HAP-1 (cell line): ENCODE measurements around the gene PHACTR1.

Experiments
- DNase-seq, 2 experiments: peaks; one replicate each; pipeline ENCODE4 v3.0.0-alpha.2; 2016 to 2020; ENCODE audit warnings: low spot score in 2 of 2
- H3K27me3 ChIP-seq: fragments of 250-450 bp; sonication (Bioruptor Pico); 2 replicates; pipeline ENCODE4 v1.5.1; 2020; ENCODE audit warnings: low read depth, mild to moderate bottlenecking, moderate library complexity
- H3K36me3 ChIP-seq: fragments of 250-450 bp; sonication (Bioruptor Pico); replicated peaks from 2 replicates; pipeline ENCODE4 v1.5.1; 2020; ENCODE audit warnings: mild to moderate bottlenecking
- H3K4me1 ChIP-seq: fragments of 250-450 bp; sonication (Bioruptor Pico); 2 replicates; pipeline ENCODE4 v1.5.1; 2020; ENCODE audit warnings: mild to moderate bottlenecking
- H3K4me3 ChIP-seq: fragments of 250-450 bp; sonication (Bioruptor Pico); 2 replicates; pipeline ENCODE4 v1.5.1; 2020; ENCODE audit warnings: mild to moderate bottlenecking, moderate library complexity
- H3K9me3 ChIP-seq: fragments of 250-450 bp; sonication (Bioruptor Pico); 2 replicates; pipeline ENCODE4 v1.5.1; 2020; ENCODE audit warnings: mild to moderate bottlenecking, moderate library complexity
- in situ Hi-C: fragments of 300-500 bp; cut with MboI; formaldehyde crosslinking; loops from 3 replicates; pipeline ENCODE4 v1.14.3; 2020; ENCODE audit warnings: low sequenced_read_pairs, inconsistent platforms, mixed read lengths

PHACTR1 gene

DNA sequence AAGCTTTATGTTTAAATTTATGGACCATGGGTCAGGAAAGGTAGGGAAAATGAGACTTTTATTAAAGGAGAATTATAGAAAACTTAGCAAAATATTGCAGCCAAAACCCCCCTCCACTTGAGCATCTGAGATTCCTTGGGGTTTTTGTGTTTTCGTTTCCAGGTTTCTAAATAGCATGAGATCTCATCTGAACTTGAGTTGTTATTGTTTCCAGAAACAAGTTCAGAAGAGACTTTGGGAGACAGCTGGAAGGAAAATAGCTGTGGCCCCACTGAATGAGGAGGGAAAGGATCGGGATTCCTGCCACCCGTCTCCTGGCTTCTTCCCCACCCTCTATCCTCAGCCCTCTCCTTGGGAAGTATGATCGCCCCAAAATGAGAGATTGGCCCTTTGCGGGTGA is 536.2 kb downstream of the PHACTR1 start:
- in situ Hi-C loops, result no loop called here

DNA sequence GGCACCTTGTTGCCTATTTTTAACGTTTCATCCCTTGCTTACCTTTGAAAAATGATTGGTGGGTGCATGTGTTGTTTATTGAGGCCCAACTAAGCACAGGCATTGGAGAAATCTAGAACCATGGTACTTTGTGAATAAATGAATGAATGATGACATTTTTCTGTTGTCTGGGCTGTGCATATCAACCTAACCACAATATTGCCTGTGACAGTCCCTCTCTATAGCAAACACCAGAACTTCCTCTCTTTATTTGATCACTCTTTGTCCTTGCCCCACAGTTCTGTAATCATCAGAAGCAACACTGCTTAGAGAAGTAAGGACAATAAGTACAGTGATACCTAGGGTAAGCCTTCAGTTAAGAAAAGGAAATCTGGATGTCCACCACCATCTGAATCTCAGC is 536.7 kb downstream of the PHACTR1 start:
- Histone ChIP-seq H3K4me1 (no peaks in the 10 kb centered on the region), H3K36me3 (no peaks in the 10 kb centered on the region), H3K27me3 (no peaks in the 10 kb centered on the region), H3K9me3 (no peaks in the 10 kb centered on the region), H3K4me3 (no peak overlapping the region)
- in situ Hi-C loops, result no loop called here
- DNase-seq, result no peak

More for the DNA sequence above, 536.2 kb downstream of the PHACTR1 start:
- no peaks in the 10 kb centered on the region for H3K27me3 ChIP-seq
- H3K36me3 ChIP-seq, result no peaks in the 10 kb centered on the region
- no peak for DNase-seq
- H3K4me3 ChIP-seq, result no peak overlapping the region
- H3K9me3 ChIP-seq, result no peaks in the 10 kb centered on the region
- no peaks in the 10 kb centered on the region for H3K4me1 ChIP-seq

DNA sequence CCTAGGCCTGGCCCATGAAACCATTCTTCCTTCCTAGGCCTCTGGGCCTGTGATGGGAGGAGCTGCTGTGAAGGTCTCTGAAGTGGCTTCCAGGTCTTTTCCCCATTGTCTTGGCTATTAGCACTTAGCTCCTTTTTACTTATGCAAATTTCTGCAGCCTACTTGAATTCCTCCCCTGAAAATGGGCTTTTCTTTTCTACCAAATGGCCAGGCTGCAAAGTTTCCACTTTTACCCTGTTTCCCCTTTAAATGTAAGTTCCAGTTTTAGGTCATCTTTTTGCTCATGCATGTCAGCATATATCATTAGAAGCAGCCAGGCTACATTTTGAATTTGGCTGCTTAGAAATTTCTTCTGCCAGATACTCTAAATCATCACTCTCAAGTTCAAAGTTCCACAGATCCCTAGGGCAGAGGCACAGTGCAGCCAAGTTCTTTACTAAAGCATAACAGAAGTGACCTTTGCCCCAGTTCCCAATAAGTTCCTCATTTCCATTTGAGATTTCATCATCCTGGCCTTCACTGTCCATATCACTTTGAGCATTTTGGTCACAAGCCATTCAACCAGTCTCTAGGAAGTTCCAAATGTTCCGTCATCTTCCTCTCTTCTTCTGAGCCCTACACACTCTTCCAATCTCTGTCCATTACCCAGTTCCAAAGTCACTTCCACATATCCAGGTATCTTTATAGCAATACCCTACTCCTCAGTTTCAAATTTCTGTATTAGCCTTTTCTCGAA is 539.9 kb downstream of the PHACTR1 start:
- Histone ChIP-seq H3K4me3 (no peak overlapping the region), H3K4me1 (no peaks in the 10 kb centered on the region), H3K27me3 (no peaks in the 10 kb centered on the region), H3K9me3 (no peaks in the 10 kb centered on the region), H3K36me3 (no peaks in the 10 kb centered on the region)
- in situ Hi-C loops, result no loop called here
- no peak for DNase-seq

DNA sequence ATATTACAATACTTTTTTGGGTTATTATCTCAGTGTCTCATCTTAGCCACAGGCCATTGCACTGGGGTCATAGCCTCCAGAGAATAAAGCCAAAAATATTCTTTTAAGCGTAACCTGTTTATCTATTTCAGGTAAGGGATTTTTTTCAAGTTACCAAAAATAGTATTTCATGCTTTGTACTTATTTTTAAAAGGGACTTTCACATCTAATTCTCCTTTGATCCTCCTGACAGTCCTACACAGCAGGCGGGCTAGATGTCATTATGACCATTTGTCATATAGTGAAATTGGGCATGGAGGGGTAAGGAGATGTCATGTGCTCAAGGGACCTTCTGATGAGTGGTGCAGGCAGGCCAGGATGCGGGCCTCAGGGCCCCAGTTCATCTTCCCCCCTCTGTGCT is 542.8 kb downstream of the PHACTR1 start:
- in situ Hi-C loops, result no loop called here
- no peak for DNase-seq
- Histone ChIP-seq H3K4me3 (no peak overlapping the region), H3K9me3 (no peaks in the 10 kb centered on the region), H3K36me3 (no peaks in the 10 kb centered on the region), H3K4me1 (no peaks in the 10 kb centered on the region), H3K27me3 (no peaks in the 10 kb centered on the region)

DNA sequence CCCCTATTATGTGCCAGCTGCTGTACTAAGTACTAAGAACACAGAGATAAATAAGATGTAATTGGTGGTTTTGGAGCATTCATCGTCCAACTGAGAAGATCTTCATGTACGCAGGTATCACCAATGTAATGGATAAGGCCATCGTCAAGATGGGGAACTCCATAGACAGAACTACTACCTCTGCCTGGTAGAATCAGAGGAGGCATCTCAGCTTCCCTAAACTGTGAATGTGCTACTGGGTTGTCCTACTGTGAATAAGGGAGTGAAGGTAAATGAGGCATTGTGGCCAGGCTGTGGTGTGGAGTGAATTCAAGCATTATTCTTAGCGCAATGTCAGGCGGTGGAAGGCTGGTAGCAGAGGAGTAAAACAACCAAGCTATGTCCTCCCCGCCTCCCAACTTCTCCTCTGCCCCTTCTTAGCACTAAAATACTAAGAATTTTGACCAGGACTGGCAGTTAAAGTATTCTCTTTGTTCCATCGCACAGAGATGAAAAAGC is 543.6 kb downstream of the PHACTR1 start:
- no peaks in the 10 kb centered on the region for H3K4me1 ChIP-seq
- in situ Hi-C loops, result no loop called here
- no peaks in the 10 kb centered on the region for H3K36me3 ChIP-seq
- no peak for DNase-seq
- H3K27me3 ChIP-seq, result no peaks in the 10 kb centered on the region
- no peak overlapping the region for H3K4me3 ChIP-seq
- no peaks in the 10 kb centered on the region for H3K9me3 ChIP-seq

DNA sequence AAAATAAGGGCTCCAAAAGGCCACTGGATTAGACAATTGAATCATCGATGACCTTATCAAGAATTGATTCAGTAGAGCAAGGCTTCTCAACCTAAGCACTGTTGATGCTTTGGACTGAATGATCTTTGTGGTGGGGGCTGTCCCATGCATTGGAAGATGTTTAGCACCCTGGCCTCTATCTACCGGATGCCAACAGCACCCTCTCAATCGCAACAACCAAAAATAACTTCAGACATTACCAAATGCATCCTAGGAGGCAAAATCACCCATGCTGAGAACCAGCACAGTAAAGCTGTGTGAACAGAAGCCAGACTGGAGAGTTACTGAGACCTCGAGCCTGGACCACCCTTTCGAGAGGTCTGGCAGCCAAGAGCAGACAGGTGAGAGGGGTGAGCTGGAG is 544.3 kb downstream of the PHACTR1 start:
- Histone ChIP-seq H3K27me3 (no peaks in the 10 kb centered on the region), H3K4me1 (no peaks in the 10 kb centered on the region), H3K4me3 (no peak overlapping the region), H3K9me3 (no peaks in the 10 kb centered on the region), H3K36me3 (no peaks in the 10 kb centered on the region)
- DNase-seq, result no peak
- in situ Hi-C loops, result no loop called here

DNA sequence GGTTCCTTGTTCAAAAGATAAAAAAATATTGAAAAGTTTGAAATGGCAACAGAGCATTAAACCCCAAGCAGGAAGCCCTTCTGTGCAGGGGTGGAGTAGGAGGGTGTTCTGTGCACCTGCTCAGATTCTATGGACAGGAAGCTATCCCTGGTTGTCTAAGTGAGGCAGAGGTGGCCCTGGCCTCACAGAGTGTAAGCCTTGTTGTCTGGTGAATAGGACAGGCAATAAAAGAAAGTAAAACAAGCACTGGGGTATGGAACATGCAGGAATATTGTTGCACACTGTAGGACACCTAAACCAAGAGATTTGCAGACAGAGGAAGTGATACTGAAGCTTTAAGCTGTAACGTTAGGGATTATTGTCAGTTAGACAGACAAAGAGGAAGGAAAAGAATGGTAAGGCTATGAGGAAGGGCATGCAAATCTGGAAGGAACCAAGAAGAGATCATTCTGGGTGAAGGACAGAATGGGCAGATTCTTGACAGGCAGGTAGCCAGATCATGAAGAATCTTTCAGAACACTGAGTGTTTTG is 545.0 kb downstream of the PHACTR1 start:
- no peaks in the 10 kb centered on the region for H3K27me3 ChIP-seq
- no peak for DNase-seq
- no peaks in the 10 kb centered on the region for H3K36me3 ChIP-seq
- H3K9me3 ChIP-seq, result no peaks in the 10 kb centered on the region
- in situ Hi-C loops, result no loop called here
- H3K4me1 ChIP-seq, result no peaks in the 10 kb centered on the region
- no peak overlapping the region for H3K4me3 ChIP-seq

DNA sequence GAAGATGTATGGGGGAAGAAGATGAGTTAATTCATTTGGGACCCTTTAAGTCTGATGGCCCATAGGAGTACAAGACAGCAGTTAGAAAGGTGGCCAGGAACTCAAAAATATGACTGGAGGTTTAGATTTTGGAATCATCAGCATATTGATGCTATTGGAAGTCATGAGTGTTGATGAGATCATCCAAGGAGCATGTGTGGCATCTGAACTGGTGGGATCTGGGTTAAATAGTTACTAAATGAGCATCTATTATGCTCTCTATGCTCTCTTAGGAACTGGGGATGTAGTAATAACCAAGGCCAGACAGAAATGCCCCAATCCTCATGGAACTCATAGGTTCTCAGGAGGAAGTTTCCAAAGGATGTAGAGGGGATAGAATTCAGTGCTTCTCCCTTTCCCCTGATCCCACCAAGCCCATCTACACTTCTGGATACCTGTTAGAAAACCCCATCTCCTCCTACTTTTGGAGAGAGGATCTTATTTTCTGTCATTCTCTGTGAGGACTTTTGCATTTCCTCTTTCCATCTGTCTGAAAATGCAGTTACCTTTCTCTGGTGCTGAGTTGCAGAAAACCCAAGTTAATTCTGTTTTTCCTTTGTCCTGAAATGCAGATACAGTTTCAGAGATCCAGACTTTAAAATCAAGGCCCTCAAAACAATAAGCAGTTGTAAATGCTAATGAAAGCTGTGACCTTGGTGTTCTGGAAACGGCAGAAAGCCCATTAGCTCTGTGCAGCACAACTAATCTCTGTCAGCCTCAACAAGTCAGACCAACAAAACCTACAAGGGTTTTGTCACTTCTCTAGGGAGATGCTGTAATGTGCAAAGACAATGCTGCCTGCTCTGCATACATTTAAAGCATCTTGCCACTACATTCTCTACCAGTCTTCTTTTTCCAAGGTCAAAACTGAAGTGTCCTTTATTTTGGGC is 546.0 kb downstream of the PHACTR1 start:
- Histone ChIP-seq H3K9me3 (no peaks in the 10 kb centered on the region), H3K36me3 (no peaks in the 10 kb centered on the region), H3K4me3 (no peak overlapping the region), H3K27me3 (no peaks in the 10 kb centered on the region), H3K4me1 (no peaks in the 10 kb centered on the region)
- DNase-seq, result no peak
- in situ Hi-C loops, result no loop called here

DNA sequence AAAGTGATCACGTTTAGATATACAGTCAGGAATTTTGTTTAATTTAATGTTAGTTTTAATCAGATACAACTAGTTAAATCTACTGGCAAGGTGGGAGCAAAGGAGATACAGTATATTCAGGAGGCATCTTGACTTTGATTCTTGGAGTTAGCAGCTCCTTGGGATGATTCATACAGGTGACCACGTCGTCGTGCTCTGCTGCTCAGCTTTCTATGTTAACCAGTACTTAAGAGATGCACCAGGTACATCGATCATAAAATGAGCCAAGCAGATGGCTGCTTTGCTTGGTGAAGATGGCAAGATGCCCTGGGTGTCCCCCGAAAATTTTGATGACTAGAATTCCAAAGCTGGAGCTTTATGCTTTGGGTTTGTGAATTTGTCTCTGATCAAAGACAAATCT is 547.1 kb downstream of the PHACTR1 start:
- Histone ChIP-seq H3K4me3 (no peak overlapping the region), H3K27me3 (no peaks in the 10 kb centered on the region), H3K9me3 (no peaks in the 10 kb centered on the region), H3K4me1 (no peaks in the 10 kb centered on the region), H3K36me3 (no peaks in the 10 kb centered on the region)
- no peak for DNase-seq
- in situ Hi-C loops, result no loop called here

DNA sequence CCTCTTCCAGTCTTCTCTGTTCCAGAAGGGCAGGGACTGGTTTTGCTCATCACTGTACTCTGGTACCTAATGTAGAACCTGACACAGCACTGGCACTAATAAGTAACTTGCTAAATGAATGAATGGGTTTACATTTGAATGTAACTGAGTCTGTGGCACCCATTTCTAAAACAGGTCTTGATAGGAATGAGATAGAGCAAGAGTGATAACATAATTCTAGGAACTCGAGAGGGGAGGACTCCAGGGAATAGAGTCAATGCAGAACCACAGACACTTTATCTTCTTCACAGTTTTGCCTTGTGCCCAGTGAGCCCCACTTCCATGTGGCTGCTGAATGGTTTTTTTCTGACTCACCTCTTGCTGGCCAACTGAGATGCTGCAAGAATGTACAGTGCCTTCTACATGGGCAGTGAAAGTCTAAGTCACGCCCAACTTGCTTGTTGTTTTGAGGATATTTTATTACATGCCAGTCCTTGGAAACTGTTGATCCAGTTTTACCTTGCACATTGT is 550.6 kb downstream of the PHACTR1 start:
- no peaks in the 10 kb centered on the region for H3K9me3 ChIP-seq
- no peak overlapping the region for H3K4me3 ChIP-seq
- in situ Hi-C loops, result no loop called here
- H3K4me1 ChIP-seq, result no peaks in the 10 kb centered on the region
- no peaks in the 10 kb centered on the region for H3K27me3 ChIP-seq
- DNase-seq, result no peak
- no peaks in the 10 kb centered on the region for H3K36me3 ChIP-seq

DNA sequence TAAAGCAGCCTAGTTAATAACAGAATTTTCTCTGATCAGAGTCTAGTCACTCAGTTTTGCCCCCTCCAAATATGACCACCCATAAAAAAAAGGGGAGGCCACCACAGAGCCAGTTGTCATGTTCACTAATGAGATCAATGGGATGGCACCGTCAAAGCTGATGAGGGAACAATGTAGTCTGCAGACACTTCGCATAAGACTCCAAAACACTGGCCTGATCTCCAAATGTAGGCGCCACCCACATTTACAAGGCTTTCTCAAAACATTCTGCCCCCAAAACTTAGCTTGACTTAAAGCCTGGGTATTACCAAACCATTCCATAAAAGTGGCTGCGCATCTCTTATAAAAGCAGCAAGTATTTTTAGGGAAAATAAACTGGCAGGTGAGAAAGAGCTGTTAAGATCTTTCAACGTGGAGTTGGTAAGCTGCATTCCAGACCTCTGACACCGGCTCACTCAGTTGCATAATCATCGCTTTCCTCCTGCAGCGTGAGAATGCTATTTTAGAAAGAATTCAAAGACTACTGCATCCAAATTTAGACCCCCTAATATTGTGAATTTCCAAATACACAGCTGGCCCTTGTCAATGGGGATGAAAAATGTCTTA is 552.4 kb downstream of the PHACTR1 start:
- no peak for DNase-seq
- Histone ChIP-seq H3K36me3 (no peaks in the 10 kb centered on the region), H3K27me3 (no peaks in the 10 kb centered on the region), H3K4me3 (no peak overlapping the region), H3K4me1 (no peaks in the 10 kb centered on the region), H3K9me3 (no peaks in the 10 kb centered on the region)
- in situ Hi-C loops, result no loop called here

DNA sequence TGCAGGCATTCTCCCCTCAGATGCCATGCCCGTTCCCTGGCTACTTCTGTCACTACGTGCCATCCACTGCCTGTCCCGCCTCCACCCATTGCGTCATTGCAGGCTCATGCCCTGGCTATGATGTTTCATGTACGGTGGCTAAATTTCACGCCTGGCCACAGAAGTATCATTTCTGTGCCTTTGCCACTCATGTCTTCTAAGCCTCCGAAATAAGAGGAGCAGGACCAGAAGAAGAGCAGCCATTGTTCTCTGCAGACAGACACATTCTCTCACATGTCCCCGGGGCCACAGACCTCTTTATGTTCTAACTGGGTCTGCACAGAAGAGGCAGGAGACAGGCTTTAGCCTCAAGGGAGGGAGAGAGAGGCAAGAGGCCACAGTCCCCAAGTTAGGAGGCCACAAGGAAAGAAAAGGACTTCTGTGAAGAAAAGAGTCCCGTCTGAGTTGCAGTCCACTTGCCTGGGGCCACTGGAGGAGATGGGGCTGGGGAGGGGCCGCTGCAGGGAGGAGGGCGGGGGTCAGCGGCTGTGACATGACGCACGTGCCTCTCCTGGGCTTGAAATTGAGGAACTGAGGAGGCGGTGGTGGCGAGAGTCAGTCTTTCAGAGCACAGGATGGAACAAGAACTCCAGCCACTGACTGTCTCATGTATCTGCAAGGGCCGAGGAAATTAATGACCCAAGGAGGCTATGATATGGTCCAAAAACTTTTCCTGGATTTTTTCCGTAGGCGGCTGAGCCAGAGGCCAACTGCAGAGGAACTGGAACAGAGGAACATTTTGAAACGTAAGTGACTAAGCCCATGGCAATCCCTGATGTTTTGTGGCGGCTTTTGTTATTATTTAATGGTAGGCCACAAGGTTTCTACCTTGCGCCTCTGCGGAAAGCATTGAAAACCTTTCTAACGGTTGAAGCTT is 555.8 kb downstream of the PHACTR1 start:
- Histone ChIP-seq H3K27me3 (no peaks in the 10 kb centered on the region), H3K36me3 (no peaks in the 10 kb centered on the region), H3K9me3 (no peaks in the 10 kb centered on the region), H3K4me1 (no peaks in the 10 kb centered on the region), H3K4me3 (no peak overlapping the region)
- in situ Hi-C loops, result no loop called here
- no peak for DNase-seq
